DOHH2 (cell line): ENCODE measurements around the gene SBK2.
"Not testable (repeated sequence)": the region's sequence is repeated elsewhere in the genome, so short reads cannot be mapped to it uniquely, and the experiment has no call there.

ENCODE experiments used
- CTCF ChIP-seq: fragments of 200-600 bp; sonication (generic); IDR thresholded peaks from one replicate; pipeline ENCODE4 v1.5.1; 2014; ENCODE audit warnings: antibody characterized with exemption, mild to moderate bottlenecking, low read depth, low read length; ENCODE audit not compliant: poor library complexity, severe bottlenecking
- EZH2phosphoT487 ChIP-seq: fragments of 200-600 bp; sonication (generic); IDR thresholded peaks from 2 replicates; pipeline ENCODE4 v1.6.1; 2017; ENCODE audit warnings: borderline replicate concordance, mild to moderate bottlenecking, antibody characterized with exemption, low read length, moderate library complexity, mixed read lengths

- TF ChIP-seq CTCF, EZH2phosphoT487: not testable (repeated sequence)
Measured at GRCh38 chr19:55534280-55534679, 2.7 kb downstream of the SBK2 start.
